HepG2 (cell line): Measurements from ENCODE around the gene CRNKL1. TPM values are rescaled to one million over a fixed set of nuclear protein-coding genes. Genes with fewer than 3 reads are reported as not detected.

Source experiments
- ASH2L ChIP-seq: fragments of 300-600, 200-600 bp; sonication (generic); IDR thresholded peaks from 2 replicates; pipeline ENCODE4 v1.7.0; 2017; ENCODE audit warnings: low read depth, mild to moderate bottlenecking, moderate library complexity, mixed read lengths, low read length; ENCODE audit not compliant: insufficient read length
- BHLHE40 ChIP-seq: IDR thresholded peaks from 2 replicates; pipeline ENCODE4 v1.6.1; 2011; ENCODE audit warnings: low read length, improper control_type of control experiment
- EED ChIP-seq: sonication (generic); formaldehyde crosslinking; IDR thresholded peaks from 2 replicates; pipeline ENCODE4 v1.5.0; 2020; ENCODE audit warnings: mild to moderate bottlenecking, missing genetic modification reagents
- MAFG ChIP-seq: sonication (generic); formaldehyde crosslinking; IDR thresholded peaks from 2 replicates; pipeline ENCODE4 v1.5.1; 2020; ENCODE audit warnings: mild to moderate bottlenecking, missing genetic modification reagents
- MYC ChIP-seq: sonication (generic); formaldehyde crosslinking; IDR thresholded peaks from 2 replicates; pipeline ENCODE4 v1.9.0; 2021; ENCODE audit warnings: missing genetic modification reagents, borderline replicate concordance
- NRL ChIP-seq: sonication (generic); formaldehyde crosslinking; IDR thresholded peaks from 2 replicates; pipeline ENCODE4 v1.5.0; 2020; ENCODE audit warnings: missing genetic modification reagents, mild to moderate bottlenecking, moderate library complexity, borderline replicate concordance
- RAD21 ChIP-seq: fragments of 450-650 bp; formaldehyde crosslinking; IDR thresholded peaks from 2 replicates; pipeline ENCODE4 v1.5.0; 2020; ENCODE audit warnings: mild to moderate bottlenecking
- SCMH1 ChIP-seq: sonication (generic); formaldehyde crosslinking; IDR thresholded peaks from 2 replicates; pipeline ENCODE4 v1.9.0; 2021; ENCODE audit warnings: missing genetic modification reagents, mild to moderate bottlenecking, borderline replicate concordance
- SKI ChIP-seq: fragments of 450-650 bp; IDR thresholded peaks from one replicate; pipeline ENCODE4 v1.6.1; 2018; ENCODE audit warnings: mild to moderate bottlenecking; ENCODE audit not compliant: partially characterized antibody
- SNRNP70 ChIP-seq: fragments of 200-400 bp; formaldehyde crosslinking; IDR thresholded peaks from 2 replicates; pipeline ENCODE4 v1.6.1; 2017; ENCODE audit warnings: mild to moderate bottlenecking, low read depth, low read length, moderate library complexity
- YEATS4 ChIP-seq: sonication (generic); formaldehyde crosslinking; IDR thresholded peaks from 2 replicates; pipeline ENCODE4 v1.4.0; 2020; ENCODE audit warnings: missing genetic modification reagents, borderline replicate concordance
- ZNF558 ChIP-seq: sonication (generic); formaldehyde crosslinking; IDR thresholded peaks from 2 replicates; pipeline ENCODE4 v1.9.0; 2022; ENCODE audit warnings: mild to moderate bottlenecking, missing genetic modification reagents, borderline replicate concordance
- ZNF7 ChIP-seq: IDR thresholded peaks from 2 replicates; pipeline ENCODE4 v1.6.1; 2016; ENCODE audit warnings: missing biosample characterization, missing genetic modification reagents
- ZNF891 ChIP-seq: sonication (generic); formaldehyde crosslinking; IDR thresholded peaks from 2 replicates; pipeline ENCODE4 v1.5.0; 2020; ENCODE audit warnings: mild to moderate bottlenecking, missing genetic modification reagents
- polyA plus RNA-seq, 8 experiments: library from polyadenylated mRNA; depleted of rRNA in 3 of 8; stranded (reverse) in 7 of 8; unstranded in 1 of 8; fragments of >200 nt; fragmentation: Illumina TruSeq in 4 of 8; extraction: Trizol in 4 of 8; gene quantifications; 2 replicates each; pipeline versions ENCODE4 v1.2.1 to v1.2.3, GENCODE V29; 2011 to 2016; ENCODE audit warnings: low read depth in 4 of 8, missing spikeins in 1 of 8, mixed read lengths in 1 of 8; ENCODE audit not compliant: insufficient read depth in 1 of 8
- total RNA-seq, 5 experiments: library from RNA; depleted of rRNA; stranded (reverse); fragments of >200 nt; fragmentation: Illumina TruSeq; extraction: Trizol; gene quantifications; 2 replicates each; pipeline ENCODE4 v1.2.3, GENCODE V29; 2016; ENCODE audit warnings: low read depth in 1 of 5
- TF ChIP-seq, protein P1 (sequence below): sonication (generic); formaldehyde crosslinking; IDR thresholded peaks from 2 replicates; pipeline ENCODE4 v1.5.1; 2020; ENCODE audit warnings: missing genetic modification reagents, mild to moderate bottlenecking, borderline replicate concordance
- TF ChIP-seq, protein P2 (sequence below): sonication (generic); formaldehyde crosslinking; IDR thresholded peaks from 2 replicates; pipeline ENCODE4 v1.5.0; 2020; ENCODE audit warnings: mild to moderate bottlenecking, missing genetic modification reagents

CRNKL1 gene
- total and polyA plus RNA-seq, 2 of the 13 experiments (the other 11 are each of a cell fraction or from before 2014, with no cell fraction given) = 12.3 to 64.5 TPM

DNA sequence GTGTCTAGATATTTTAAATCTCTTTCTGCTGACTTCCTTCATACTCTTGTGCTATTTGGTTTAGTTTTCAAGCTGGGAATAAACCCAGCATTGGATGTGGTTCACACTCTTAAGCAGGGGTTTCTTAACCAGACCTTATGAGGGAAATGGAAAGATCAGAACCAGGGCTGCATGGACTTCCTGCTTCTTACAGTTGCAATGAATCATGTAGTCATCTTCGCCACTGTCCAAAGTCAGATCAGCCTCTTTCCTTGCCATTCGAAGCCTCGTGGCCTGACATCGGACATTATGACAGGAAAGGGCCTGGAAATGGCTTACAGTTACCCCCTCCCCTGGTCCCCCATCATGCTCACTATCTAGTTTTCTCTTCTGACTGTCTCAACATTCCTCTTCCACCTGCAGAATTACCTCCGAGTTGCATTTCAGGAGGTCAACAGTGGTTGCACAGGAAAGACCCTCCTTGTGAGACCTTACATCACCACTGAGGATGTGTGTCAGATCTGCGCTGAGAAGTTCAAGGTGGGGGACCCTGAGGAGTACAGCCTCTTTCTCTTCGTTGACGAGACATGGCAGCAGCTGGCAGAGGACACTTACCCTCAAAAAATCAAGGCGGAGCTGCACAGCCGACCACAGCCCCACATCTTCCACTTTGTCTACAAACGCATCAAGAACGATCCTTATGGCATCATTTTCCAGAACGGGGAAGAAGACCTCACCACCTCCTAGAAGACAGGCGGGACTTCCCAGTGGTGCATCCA, 51.9 kb downstream of the CRNKL1 start (continued):
- TF ChIP-seq ZNF558 (CRISPR knock-in tag) (no peak), SKI (no peak), EED (CRISPR knock-in tag) (0 out of 2 replicates have a peak, but pooled peaks have one; percentile 24), MAFG (CRISPR knock-in tag) (0 out of 2 replicates have a peak, but pooled peaks have one; percentile 15), ZNF891 (CRISPR knock-in tag) (0 out of 2 replicates have a peak, but pooled peaks have one; percentile 48), SNRNP70 (no peak), MYC (no peak), BHLHE40 (no peak), RAD21 (CRISPR knock-in tag) (no peak), NRL (0 out of 2 replicates have a peak, but pooled peaks have one; percentile 24), YEATS4 (no peak), ASH2L (no peak), SCMH1 (CRISPR knock-in tag) (no peak), ZNF7 (CRISPR knock-in tag) (no peak)
- TF ChIP-seq, protein P1, sequence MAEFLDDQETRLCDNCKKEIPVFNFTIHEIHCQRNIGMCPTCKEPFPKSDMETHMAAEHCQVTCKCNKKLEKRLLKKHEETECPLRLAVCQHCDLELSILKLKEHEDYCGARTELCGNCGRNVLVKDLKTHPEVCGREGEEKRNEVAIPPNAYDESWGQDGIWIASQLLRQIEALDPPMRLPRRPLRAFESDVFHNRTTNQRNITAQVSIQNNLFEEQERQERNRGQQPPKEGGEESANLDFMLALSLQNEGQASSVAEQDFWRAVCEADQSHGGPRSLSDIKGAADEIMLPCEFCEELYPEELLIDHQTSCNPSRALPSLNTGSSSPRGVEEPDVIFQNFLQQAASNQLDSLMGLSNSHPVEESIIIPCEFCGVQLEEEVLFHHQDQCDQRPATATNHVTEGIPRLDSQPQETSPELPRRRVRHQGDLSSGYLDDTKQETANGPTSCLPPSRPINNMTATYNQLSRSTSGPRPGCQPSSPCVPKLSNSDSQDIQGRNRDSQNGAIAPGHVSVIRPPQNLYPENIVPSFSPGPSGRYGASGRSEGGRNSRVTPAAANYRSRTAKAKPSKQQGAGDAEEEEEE (CRISPR knock-in tag) = no peak
- TF ChIP-seq, protein P2, sequence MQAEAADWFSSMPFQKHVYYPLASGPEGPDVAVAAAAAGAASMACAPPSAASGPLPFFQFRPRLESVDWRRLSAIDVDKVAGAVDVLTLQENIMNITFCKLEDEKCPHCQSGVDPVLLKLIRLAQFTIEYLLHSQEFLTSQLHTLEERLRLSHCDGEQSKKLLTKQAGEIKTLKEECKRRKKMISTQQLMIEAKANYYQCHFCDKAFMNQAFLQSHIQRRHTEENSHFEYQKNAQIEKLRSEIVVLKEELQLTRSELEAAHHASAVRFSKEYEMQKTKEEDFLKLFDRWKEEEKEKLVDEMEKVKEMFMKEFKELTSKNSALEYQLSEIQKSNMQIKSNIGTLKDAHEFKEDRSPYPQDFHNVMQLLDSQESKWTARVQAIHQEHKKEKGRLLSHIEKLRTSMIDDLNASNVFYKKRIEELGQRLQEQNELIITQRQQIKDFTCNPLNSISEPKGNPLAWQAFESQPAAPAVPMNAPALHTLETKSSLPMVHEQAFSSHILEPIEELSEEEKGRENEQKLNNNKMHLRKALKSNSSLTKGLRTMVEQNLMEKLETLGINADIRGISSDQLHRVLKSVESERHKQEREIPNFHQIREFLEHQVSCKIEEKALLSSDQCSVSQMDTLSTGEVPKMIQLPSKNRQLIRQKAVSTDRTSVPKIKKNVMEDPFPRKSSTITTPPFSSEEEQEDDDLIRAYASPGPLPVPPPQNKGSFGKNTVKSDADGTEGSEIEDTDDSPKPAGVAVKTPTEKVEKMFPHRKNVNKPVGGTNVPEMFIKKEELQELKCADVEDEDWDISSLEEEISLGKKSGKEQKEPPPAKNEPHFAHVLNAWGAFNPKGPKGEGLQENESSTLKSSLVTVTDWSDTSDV (CRISPR knock-in tag) = 0 out of 2 replicates have a peak, but pooled peaks have one; percentile 58
- TF ChIP-seq, all 625 proteins: peak for 10
